GM19351 (cell line): ENCODE results near the gene DGKZ.

Experiments used
- ATAC-seq: cut with Tn5 transposase; IDR thresholded peaks from one replicate; pipeline ENCODE4 v1.9.1; 2021; ENCODE audit warnings: mild to moderate bottlenecking, moderate library complexity; ENCODE audit not compliant: unreplicated experiment

DGKZ gene

DNA sequence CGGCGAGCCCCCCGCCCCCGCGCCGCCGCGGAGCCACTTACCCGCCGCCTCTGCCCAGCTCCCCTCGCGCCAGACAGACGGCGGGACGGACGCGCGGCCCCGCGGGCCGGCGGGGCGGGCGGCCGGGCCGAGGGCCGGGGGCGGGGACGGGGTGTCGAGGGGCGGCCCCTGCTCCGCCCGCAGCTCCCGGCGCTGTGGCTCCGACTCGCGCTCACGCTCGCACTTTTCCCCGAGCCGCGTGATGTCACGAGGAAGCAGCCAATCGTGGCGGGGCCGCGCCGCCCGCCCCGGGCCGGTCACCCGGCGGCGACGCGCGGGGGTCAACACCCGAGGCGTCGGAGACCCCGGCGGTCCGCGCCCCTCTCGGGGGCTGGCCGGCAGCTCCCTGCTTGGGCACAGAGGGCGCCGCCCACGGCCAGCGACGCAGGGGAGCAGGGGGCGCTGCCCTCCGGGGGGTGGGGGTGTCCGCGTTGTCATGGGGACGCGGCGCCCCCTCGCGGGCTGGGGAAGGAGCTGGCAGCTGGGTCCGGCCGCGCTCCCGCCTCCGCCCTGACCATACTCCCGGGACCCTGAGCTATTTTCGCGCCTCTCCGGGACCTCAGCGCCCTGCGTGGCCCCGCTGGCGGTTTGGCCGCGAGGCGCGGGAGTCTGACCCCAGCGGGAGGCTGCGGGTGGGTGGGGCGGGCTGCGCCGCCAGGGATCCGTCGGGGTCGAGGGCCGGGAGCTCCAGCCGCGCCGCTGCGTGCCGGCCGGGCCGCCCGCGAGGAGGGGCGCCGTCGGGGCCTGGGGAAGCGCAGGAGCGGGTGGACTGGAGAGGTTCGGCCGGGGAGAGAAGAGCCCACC lies 44.5 kb downstream of the DGKZ start, which contains the start of gene CHRM4:
TSS of gene CHRM4 (minus strand) at position 199 of the 843 bp plus-strand sequence. CDS start 5,219 bp downstream, outside the sequence.
- ATAC-seq, result no peak

DNA sequence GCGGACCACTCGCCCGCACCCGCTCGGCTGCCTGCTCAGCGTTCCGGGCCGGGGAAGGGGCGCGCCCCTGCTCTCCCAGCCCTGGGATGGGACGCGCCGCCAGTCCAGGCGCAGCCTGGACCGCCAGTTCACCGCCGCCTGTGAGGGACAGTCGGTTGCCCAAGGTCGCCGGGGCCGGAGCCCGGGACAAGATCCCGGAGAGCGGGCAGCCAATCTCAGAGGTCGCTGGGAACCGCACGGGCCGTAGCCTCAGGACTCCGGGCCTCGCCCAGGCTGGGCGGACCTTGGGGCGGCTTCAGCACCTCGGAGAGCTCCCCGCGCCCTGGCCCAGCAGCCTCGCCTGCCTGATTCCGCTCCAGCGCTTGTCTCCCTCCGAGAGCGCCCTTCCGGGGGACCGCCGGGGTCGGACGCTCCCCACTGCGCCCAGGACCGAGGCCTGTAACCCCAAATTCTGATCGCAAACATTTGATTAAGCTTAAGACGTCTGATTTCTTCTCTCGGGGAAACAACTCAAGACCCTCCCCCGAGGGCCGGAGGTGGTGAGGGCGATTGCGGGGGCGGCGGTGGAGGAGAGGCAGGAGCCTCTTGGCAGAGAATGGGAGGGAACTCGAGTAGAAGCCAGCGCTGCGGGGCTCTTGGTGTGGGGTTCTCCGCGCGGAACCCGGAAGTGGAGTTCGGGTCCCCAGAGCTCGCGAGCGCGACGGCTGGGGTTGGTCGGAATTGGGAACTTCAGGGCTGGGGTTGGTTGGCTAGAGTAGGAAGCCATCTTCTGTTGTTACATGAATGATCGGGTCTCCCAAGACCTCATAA lies 45.4 kb downstream of the DGKZ start:
- ATAC-seq, result peak; percentile 58

DNA sequence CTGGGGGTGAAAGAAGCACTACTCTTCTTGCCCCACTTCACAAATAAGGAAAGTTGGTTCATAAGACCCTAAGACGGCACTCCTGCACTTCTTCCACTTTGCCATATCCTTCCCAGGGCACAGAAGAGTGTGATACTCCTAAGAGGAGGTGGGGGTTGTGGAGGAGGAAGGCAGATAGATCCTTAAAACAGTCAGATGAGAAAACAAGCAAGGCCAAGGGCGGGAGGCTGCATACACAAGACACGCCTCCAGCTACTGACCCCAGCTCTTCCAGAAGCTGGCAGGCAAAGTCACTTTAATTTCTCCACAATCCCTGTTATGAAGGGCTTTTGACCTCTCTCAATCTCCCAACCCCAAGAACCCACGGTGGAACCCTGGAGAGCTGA lies 46.0 kb downstream of the DGKZ start:
- ATAC-seq, result no peak

DNA sequence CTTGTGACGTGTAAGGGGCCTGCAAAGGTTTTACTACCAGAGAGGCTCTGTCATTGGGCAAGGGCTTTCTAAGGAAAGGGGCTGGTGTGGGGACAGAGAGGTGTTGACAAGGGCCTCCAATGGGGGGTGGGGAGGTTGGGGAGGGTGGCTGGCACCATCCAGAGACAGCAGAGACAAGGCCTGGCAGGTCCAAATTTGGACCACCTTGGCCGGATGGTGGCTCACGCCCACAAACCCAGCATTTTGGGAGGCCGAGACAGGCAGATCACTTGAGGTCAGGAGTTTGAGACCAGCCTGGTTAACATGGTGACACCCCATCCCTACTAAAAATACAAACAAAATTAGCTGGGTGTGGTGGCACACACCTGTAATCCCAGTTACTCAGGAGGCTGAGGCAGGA lies 46.5 kb downstream of the DGKZ start:
- no peak for ATAC-seq

DNA sequence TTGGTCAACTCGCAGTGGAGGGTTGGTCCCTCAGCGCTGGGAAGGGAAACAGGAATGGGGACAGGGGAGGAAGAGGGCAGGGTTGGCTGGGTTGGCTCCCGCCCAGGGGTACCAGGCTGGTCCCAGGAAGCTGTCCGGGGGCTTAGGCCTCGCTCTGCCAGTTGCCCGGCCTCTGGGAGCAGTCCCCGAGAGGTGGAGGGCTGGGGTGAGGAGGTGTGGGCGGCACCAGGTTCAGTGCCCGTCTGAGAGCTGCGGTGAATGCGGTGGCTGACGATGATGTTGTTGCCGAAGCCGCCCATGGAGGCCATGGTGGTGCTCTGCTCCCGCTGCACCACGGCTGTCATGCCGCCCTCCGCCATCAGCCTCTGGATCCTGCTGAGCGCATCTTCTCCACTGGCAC lies 50.3 kb downstream of the DGKZ start:
- no peak for ATAC-seq

DNA sequence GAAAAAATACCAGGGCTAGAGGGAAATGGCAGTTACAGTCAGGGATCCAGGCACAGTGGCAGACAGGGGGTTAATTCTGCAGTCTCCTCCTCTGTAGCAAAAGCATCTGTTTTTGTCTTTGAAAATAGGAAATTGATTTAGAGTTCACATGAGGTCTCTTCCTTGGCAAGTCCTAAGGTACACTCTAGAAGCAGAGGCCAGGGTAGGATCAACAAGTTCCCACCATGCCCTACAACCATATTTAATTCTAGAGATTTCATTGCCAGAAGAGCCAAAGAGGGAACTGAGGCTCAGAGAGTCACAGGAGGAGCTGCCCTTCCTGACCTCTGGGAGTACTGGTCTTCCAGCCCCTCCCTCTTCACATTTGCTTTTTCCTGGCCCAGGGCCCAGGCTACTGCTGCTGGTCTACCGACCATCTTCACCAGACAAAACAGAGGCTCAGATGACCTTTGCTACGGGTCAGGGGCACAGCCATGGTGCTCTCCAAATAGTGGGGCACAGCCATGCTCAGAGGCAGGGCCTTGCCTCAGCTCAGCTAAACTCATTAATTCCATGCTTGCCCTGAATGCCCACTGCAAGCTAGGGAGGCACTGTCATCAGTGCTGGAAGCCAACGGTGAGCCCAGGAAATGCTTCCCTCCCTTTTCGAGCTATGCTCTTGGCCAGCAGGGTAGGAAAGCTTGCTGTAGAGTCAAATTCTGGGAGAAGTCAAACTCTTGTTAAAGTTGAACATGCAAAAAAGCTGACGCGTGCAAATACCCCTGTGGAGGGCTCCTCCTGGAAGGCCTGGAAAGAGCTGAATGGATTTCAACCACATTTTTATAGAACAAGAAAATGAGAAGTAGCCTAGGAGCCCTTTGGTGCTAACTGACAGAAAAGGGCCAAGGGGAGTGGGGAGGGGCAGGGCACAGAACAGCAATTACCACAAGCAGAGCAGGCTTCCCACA lies 56.0 kb downstream of the DGKZ start:
- ATAC-seq, result no peak

DNA sequence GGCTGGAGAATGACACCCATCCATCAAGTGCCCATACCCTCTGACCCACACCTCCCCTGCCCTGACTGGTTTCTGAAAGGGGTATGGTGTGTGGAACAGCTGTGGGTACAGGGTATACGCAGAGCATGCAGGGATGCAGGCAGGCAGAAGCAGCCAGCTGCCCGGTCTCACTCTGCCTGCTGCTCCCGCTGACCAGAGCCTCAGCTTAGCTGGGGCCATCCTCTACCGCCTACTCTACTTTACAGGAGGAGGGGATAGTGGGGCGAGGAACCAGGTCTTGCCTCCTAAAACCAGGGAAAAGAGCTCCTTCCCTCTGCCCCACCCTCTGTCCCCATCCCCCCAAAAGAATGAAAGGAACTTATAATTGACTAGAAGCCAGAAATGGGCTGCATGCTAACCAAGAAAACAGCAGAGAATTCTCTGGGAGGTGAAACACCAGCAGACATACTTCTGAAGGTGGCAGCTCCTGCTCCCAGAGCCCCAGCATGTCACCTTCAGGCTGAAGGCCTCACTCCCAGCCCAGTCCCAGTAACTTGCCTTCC lies 57.3 kb downstream of the DGKZ start:
- ATAC-seq, result no peak

DNA sequence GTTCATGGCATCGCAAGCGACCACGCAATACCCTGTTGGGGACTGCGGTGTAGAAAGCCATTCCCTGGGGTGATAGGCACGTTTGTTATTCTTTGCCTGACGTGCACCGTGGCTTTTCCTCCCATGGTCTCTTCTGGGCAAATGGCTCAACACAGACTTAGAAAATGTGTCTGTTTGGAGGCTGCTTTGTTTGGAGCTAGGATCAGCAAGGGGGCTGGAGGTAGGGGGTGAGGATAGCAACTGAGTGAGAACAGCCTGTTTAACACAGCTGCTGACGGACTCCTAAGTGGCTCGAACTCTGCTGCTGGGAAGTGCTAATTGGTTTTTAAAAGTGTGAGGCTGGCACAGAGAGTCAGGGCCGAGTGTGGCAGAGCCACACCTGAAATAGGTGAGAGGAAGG lies 60.4 kb downstream of the DGKZ start:
- no peak for ATAC-seq

DNA sequence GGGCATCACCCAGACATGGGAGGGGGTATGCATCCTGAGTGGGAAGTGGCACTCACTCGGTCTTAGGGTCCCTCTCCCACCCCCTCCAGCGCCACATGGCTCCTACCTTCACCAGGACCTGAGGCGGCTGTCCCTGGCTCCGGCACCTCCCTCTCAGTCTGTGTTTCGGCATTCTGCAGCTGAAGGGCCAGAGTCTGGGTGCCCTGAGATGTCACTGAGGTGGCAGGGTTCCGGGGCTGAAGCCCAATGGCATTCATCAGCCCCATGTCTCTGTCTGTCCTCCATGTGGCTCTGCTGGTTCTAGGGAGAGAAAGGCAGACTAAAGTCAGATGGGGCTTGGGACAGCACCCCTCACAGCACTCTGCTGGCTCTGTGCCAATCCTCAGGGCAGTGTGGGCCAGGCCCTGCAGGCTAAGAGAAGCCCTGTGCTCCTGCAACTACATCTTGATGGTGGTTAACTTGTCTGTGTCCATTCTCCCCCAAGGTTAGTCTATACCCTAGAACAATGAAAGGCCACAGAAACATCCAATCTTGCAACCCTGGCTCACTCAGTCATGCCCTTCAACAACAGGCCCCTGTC lies 61.2 kb downstream of the DGKZ start:
- no peak for ATAC-seq

DNA sequence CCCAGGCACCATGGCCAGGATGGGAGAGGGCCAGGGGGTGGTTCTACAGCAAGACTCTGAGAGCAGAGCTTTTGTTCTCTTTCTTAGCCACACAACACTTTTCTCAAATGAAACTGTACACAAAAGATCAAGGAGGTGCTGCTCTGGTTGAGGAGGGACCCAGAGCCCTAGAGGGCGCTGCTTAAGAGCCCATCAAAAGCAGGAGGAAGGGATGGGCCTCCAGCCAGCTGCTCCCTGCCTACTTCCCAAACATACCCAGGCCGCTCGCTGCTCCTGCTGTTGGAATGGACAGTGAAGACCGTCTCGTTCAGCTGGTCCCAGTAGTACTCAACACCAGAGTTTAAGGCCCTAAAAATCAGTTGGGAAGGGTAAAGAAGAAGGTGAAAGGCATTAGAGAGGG lies 62.8 kb downstream of the DGKZ start:
- ATAC-seq, result no peak

DNA sequence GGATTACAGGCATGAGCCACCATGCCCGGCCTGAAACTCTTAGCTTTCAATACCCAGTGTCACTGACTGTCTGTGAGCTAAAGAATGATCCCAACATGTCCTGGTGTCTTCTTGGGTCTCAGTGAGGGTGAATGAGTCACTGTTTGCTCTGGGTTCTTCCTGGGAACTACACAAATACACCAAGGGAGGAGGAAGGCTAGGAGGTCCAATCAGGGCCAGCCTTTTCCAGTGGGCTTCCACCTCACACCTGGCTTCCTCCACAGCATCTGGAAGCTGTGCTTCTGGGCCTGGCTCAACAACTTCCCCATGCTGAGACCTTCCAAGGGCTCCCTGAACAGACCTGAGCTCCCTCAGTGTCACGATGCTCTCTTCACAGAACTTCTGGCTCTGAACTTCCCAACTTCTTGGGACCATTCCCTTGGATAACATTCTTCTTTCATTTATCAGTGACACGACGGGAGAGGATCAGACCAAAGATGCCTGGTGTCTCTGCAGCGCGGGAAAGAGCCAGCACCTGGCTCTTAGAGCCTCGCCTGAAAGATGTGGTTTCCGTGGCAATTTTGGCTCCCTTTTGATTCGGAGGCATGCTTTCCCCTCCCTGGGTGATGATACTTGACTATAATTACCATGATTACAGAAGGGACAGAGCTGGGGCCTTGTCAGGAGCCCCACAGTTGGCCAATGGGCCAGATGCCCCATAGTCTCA lies 66.7 kb downstream of the DGKZ start:
- ATAC-seq, result no peak

DNA sequence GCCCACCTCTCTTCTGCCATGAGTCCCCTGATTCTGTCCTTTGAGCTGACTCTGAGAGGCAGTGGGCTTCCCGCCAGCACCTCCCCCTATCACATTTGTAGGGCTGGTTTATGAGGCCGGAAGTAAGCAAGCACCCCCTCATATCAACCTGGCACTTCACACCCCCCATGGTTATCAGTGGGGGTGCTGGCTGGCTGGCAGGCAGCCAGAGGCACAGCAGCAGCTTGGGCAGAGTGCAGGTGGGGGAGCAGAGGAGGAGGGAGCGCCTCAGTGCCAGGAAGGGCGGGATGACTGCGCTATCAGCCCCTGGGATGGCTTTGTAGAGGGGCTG lies 67.2 kb downstream of the DGKZ start:
- ATAC-seq, result no peak

DNA sequence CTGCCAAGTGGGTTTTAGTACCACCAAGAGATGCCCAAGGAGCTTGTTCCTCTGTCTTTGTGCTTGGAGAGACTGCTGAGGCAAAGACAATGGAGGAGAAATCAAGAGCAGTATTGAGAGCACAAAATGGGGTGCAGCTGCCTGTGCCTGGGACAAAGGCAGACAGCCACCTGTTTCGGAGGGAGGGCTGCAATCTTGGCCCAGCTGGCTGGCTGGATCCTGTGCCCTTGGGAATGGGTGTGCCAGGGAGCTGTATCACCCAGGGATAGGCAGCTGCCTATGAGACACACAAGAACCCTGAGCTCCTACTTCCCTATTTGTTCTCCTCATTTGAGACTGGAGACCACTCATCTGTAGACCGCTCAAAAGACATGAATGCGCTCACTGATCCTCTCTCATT lies 67.6 kb downstream of the DGKZ start:
- no peak for ATAC-seq

DNA sequence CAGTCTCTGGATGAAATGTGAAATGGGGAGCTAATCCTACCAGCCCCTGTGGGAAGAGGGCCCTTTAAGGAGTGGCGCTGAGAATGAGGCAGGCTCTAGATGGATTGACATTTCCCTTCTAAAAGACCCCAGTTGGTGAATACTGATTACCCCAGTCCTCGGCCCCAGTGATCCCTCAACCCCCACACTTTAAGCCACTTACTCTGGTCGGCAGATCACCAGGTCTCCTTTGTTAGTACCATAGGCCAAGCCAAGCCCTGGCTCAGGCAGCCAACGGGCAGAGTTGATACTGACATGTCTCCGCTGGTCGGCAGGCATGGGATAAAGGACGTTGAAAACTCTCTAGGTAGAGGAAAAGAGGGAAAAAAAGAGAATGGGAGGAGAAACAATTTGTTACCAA lies 70.4 kb downstream of the DGKZ start:
- no peak for ATAC-seq

DNA sequence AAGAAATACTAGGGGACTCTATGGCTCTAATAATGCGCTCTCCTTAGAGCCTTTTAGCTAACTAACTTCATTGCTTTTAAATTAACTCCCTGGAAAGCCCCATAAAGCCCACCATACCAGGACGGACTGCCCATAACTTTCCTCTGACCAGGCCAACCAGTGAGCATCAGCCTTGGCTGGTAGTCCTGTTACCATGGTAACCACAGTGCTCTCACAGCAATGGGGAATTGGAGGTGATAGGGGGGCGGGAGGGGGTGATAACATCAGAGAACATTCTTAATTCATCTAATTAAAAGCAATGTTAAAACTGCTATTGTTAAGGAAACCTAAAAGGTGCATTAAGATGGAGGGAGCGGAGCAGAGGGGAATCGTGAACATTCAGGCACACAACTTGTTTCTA lies 71.5 kb downstream of the DGKZ start:
- no peak for ATAC-seq

DNA sequence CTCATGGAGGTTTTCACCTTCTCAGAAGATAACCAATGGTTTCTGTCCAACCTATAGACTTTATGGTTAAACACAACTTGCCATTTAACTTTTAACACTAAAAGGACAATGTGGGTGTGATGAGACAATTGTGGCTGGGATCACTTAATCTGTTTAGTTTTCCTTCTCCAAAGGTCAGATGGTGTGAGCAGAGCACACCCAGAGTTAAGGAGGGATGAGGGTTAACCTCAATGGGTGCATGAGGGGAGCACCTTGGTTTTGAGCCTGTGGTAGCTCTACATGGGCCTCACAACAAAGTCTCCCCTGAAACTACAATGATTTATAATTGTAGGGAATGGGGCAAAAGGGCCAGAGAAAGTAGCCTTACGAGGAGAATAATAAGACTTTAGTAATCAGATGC lies 73.2 kb downstream of the DGKZ start:
- ATAC-seq, result no peak

DNA sequence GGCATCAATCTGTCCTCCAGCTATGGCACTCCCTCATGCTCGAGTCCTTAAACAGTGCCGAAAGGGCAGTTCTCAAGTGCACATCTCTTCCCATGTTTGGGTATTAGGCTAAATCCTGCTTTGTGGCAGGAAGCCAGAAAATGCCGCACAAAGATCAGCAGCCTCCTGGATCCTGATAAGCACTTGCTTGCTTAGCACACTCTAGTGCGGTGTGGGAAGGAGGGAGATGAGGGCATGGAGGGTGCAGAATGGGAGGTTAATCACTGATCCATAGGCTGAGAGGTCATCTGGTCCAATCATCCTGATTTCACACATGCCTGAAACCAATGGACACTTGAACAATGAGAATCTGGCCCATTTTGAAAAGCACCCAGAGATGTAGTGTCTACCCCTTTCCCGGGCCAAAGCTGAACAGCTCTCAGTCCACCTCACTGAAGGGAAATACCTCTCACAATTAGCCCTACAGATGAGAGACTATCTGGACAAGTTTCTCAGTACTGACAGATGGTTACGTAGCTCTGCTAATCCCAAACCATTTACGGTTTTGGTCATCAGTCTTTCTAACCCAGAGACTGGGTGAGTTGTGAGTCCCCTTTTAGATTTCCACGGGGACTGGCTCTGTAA lies 74.1 kb downstream of the DGKZ start:
- ATAC-seq, result no peak

DNA sequence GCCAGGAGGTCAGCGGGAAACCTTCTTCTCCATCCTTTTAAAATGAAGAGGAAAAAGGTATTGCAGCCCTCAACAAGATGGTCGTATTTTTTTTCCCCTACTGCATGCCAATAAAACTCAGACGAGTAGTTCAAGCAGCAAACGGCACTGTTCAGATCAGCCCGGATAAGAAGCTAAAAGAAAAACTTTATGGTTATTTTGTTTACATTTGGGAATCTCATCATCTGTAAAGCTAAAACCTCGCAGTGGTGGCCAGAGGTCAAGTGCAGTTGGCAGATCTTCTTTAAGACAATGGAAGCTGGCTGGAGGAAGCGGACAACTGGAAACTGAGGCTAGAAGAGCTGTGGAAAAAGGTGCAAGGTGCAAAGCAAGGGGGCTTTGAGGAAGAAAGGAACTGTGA lies 75.3 kb downstream of the DGKZ start:
- ATAC-seq, result no peak

DNA sequence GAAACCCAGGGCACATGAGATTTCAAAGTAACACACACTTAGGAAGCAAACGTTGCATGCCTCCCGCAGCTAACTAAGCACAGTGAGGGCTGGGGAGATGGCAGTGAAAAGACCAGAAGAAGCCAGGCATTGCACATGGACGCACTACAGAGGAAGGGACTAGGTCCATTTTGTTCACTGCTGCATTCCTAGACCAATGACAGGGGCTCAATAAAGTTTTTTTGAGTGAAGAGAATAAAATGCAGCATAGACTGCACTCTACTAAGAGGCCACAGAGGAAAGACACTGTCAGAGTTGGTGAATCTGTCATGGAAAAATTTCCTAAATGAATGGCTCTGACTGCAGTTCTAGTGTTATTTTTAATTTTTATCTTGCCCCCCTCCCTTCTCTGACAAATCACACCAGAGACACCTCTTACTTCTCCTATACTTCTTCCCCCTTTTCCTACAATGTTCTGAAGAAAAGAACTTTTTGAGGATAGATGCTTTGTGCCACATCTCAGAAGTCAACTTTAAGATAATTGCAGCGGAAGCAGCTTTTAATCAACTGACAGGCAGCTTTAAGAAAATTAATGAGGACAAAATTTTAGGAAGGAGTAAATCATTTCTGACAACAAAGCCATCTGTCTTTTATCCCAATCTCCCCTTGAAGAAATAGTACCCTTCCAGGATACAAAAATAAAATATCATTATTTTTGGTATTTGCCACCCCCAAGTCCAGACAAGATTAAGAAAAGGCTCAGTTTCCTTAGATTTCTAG lies 79.1 kb downstream of the DGKZ start:
- no peak for ATAC-seq
